Measurements from ENCODE around the gene COL27A1.

The COL27A1 gene

DNA sequence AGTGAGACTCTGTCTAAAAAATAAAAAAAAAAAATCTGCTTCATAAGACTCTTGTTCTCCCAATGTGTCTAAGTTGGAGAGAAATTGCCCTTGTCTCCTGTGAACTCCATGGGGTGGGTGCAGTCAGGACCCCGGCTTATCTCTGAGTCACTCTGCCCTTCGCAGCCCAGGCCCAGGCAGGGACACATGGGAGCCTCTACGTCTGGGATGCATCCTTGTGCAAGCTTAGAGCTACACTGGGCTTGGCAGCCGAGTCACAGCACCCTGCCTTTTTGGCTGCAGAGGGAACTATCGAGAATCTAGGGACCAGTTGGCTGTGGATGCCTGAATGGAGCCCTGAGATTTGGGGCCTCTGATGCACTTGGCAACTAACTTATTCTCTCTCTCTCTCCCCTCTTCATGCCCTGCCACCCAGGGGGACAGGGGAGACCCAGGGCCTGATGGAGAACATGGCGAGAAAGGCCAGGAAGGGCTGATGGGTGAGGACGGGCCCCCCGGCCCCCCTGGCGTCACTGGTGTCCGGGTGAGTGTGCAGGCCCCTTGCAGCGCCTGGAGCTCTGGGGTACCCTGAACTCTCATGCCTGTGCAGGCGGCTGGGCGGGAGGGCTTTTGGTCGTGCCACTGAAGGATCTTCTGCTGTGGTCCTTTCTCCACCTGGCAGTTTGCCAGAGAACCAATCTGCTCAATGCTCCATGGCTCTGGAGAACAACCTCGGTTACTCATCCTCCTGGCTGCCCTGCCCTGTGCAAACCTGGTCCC, 120.1 kb downstream of the COL27A1 start:
- no peak for DNase-seq (ENCODE audit: low read depth, low spot score)
- no peak overlapping the region for H3K4me3 ChIP-seq (ENCODE audit: low read length)

DNA sequence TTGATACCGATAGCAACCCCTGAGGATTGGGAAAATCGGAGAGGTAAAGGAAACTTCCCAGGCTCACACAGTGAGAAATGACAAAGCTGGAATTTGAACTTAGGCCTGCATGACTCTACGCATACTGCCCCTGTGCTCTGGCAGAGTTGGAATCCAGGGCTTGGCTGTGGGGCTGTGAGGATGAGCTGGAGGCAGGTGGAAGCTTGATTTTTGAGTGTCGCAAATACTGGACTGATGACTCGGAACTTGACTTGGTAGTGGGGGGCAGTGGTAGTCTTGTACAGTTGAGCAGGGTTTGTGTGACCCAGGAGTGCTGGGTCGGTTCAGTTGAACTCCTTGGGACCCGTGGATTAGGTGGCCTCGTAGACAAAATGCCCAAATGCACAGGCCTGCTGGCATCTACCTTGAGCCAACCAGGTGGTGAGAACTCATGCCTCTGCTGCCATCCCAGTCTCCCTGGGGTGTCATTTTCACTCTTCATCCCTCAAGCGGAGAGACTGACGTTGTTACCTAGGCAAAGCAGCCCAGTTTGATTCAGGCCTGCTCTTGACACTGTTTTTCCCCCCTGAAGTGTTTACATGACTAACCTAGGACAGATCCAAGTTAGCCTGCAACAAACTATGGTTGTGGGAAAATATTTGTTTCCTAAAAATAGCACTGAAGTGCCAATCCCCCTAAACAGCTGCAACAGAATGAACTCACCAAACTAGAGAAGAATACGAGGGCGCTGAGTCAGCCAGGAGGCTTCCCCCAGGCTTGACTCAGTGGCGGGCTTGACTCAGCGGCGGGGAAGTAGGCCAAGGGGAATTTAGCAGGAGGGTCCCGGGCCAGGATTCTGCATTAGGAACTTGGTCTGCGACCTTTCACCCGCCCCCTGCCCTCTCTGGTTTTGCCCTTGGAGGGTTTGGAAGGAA, 121.8 kb downstream of the COL27A1 start:
- no peak for DNase-seq (ENCODE audit: low read depth, low spot score)
- no peak overlapping the region for H3K4me3 ChIP-seq (ENCODE audit: low read length)

DNA sequence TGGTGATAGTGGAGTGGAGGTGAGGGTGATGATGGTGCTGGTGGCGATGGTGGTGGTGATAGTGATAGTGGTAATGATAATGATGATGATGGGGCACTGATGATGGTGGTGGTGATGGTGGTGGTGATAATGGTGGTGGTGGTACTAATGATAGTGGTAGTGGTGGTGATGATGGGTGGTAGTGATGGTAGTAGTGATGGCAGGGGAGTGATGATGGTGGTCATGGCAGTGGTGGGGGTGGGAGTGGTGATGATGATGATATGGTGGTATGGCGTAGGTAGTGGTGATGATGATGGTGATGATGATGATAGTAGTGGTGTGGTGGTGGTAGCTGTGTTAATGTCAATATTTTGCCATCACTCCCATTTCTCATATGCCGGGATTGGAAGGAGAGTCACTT, 123.0 kb downstream of the COL27A1 start:
- DNase-seq (ENCODE audit: low read depth, low spot score) = no peak
- H3K4me3 ChIP-seq (ENCODE audit: low read length) = no peak overlapping the region

DNA sequence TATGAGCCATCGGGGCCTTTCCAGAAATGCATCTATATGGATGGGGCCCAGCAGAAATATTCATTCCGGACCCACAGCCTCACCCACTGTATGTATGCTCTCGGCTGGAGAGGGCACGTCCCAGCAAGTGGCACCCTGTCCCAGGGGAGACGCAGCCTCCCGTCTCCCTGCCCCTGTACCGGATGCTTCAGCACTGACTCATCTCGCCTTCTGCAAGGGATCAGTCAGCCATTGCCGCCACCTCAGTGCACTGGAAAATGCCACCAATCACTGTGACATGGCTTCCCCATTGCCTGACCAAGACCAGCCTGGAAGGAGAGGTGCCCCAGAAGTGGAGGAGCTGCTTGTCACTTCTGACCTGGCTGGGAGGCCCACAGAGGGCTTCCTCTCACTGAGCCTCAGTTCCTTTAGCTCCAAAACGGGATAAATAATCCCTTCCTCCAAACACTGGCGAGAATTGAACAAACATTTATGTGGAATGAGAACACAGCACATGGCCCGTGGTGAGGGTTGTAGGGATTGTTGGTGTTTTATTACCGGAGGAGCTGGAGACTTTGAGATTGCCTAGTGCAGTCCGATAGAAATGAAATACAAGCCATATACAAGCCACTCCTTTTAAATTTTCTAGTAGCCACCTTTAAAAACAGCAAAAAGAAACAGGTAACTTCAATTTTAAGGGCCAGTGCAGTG, 123.7 kb downstream of the COL27A1 start:
- H3K4me3 ChIP-seq (ENCODE audit: low read length) = no peak overlapping the region
- DNase-seq (ENCODE audit: low read depth, low spot score) = no peak

DNA sequence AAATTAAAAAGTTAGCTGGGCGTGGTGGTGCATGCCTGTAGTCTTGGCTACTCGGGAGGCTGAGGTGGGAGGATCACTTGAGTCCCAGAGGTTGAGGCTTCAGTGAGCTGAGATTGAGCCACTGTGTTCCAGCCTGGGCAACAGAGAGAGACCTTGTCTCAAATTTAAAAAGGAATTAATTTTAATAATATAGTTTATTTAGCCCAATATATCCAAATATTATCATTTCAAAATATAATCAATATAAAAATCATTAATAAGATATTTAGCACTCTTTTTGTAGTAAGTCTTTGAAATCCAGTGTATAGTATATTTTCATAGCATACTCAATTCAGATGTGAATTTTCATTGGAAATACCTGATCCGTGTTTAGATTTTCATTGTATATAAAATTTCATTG, 124.4 kb downstream of the COL27A1 start:
- no peak for DNase-seq (ENCODE audit: low read depth, low spot score)
- H3K4me3 ChIP-seq (ENCODE audit: low read length) = no peak overlapping the region

DNA sequence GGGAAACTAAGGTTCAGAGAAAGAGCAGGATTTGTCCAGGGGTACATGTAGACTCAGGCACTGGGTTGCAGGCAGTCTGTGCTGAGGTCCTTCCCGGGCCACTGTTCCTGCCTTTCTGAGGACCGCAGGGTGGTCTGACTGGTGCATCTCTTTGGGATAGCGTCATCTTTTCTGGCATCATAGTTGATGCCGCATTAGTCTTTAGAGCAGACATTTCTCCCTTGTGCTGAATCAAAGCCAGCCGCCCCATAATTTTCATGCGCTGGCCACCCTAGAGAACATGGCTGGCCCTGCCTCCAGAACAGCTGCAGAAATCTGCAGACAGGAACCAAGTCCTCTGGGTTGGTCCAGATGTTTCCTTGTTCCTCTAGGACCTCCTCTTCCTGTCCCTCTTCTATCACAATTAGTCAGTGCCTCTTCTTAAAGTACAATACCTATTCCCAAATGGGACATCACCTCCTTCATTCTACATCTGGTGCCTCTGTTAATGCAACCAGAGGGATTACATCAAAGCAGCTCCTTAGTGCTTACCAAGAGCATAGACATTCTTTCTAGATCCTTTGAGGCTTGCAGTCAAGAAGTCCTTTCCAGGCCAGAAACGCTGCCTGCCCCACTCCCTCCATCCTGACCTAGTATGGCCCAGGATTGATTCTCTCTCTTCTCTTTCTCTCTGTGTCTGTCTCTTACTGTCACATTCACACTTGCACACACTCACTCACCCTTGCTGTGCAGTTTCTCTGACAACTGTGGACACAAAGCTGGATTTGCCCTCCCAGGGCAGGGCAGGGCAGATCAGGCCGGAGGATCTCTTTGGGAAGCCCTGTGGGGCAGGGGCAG, 125.5 kb downstream of the COL27A1 start:
- H3K4me3 ChIP-seq (ENCODE audit: low read length) = no peak overlapping the region
- DNase-seq (ENCODE audit: low read depth, low spot score) = no peak

DNA sequence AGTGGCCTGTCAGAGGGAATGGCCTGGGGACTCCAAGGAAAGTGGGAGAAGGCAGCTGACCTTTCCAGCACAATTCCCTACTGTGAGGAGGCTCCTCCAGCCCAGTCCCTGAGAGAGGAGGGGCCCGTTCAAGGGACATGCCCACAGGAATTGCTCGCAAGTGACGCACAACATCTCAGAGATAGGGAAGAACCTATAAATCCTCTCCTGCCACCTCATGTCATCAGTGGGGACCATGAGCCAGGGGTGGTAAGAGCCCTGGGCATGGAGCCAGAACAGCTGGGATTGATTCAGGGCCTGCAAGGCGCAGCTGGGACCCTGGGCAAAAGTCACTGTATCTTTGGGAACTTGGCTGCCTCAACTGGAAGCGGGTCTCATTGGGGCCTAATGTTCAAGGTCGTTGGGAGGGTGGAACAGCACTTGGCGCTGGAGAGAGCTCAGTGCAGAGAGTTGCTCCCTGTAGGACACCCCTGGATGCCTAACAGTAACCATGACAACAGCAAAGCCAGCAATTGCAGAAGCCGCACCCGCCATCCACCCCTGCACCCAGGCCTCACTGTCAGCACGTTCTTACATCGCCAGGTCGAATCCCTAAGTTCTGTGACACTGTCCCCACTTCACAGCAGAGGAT, 126.3 kb downstream of the COL27A1 start:
- H3K4me3 ChIP-seq (ENCODE audit: low read length) = no peak overlapping the region
- DNase-seq (ENCODE audit: low read depth, low spot score) = no peak

DNA sequence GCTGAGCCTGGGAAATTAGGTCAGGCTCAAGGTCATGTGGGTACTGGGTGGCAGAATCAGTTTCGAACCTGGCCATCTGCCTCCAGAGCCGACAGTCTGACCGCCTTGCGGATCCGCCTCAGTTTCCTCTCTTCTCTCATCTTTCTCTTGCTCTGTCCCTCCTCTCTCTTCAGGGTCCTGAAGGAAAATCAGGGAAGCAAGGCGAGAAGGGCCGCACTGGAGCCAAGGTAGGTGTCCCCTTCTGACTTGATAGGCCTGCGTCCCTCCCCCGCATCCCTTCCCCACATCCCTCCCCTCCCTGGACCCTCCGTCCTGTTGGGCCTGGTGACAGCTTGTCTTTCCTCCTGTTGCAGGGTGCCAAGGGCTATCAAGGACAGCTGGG, 126.8 kb downstream of the COL27A1 start:
- no peak overlapping the region for H3K4me3 ChIP-seq (ENCODE audit: low read length)
- no peak for DNase-seq (ENCODE audit: low read depth, low spot score)

DNA sequence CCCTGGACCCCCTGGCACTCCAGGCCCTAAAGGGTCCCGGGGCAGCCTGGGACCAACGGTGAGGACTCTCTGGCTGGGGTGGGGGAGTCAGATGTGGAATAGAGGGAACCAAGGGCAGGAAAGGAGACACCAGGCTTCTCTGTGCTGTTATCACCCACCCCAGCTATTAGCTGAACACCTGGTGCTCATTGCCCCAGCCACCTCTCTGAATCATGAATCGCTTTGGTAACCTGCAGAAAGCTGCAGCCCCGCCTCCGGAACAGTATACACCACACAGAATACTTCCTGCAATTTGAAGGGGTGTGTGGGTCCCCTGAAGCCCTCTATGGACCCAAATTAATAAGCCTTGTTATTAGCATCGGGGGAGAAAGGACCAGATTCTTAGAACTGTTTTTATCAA, 127.2 kb downstream of the COL27A1 start:
- no peak overlapping the region for H3K4me3 ChIP-seq (ENCODE audit: low read length)
- DNase-seq (ENCODE audit: low read depth, low spot score) = peak; percentile 43

DNA sequence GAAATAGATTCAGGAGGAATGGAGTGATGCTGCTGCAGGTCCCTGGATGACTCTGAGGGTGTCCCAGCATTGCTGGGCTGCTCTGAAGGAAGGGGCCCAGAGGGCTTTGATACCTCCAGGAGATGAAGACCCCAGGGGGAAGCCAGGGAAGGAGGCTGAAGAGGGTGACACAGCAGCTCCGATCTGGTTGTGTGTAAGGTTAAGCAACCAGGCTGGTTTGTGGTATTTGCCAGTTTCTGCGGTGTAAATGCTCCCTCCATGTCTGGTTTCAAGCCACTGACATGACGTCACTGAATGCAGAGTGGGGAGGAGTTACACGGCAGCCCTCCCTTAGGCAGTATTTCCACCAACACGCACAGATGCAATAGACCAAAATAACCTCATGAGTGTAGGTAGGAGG, 127.6 kb downstream of the COL27A1 start:
- DNase-seq (ENCODE audit: low read depth, low spot score) = peak; percentile 91
- H3K4me3 ChIP-seq (ENCODE audit: low read length) = peak overlapping the region; percentile 16; the same call in 1 of the 2 replicates

DNA sequence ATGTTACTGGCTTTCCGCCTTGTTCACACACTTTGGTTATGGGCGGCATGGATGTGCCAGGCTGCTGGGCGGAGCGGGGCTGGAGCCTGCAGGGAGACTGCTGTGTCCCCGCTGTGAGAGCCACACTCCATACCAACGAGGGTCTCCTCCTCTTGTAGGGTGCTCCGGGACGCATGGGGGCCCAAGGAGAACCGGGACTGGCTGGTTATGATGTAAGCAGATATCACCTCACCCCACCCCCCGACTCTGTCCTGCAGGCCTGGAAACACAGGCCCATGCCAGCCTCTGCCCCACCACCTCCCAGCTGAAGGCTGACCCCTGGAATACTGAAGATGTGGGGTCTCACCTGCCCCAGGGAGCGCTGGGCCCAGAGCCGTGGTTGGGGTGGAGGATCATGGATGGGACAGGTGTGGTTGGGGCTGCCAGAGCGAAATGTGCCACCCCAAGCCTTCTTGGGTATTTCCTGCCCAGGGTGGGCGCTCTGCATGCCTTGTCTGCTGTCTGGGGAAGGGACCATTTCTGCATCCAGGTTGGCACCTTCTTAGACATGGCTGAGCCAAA, 128.3 kb downstream of the COL27A1 start:
- DNase-seq (ENCODE audit: low read depth, low spot score) = no peak
- H3K4me3 ChIP-seq (ENCODE audit: low read length) = no peak overlapping the region

DNA sequence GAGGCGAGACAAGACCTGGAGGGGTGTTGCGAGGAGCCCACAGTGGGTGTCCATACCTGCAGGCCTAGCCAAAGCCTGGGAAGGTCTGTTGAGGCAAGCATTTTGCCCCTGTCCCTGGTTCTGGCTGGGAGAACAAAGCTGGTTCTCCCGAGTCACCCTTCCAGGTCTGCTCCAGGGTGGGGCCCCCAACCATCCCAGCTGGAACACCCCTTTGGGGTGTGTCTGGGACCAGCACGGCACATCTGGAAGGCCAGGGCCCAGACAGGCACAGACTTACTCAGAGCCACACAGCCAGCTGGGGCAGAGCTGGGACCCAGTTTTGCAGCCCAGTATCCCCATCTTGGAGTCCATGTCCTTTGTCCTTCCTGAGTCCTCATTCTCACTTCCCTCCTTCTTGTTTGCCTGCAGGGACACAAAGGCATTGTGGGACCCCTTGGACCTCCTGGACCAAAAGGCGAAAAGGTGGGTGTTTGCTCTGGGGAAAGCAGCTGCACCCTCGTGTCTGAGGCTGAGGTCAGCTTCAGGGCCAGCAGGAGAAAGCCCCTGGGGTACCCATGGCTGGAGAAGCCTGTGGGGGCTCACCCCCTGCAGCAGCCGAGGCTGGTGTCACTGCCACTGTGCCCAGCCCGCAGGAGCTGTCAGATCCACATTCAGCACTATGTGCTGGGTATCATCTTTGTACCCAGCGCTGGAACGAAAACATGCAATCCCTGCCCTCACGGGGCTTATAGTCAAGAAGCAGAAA, 129.2 kb downstream of the COL27A1 start:
- H3K4me3 ChIP-seq (ENCODE audit: low read length) = no peak overlapping the region
- DNase-seq (ENCODE audit: low read depth, low spot score) = no peak

DNA sequence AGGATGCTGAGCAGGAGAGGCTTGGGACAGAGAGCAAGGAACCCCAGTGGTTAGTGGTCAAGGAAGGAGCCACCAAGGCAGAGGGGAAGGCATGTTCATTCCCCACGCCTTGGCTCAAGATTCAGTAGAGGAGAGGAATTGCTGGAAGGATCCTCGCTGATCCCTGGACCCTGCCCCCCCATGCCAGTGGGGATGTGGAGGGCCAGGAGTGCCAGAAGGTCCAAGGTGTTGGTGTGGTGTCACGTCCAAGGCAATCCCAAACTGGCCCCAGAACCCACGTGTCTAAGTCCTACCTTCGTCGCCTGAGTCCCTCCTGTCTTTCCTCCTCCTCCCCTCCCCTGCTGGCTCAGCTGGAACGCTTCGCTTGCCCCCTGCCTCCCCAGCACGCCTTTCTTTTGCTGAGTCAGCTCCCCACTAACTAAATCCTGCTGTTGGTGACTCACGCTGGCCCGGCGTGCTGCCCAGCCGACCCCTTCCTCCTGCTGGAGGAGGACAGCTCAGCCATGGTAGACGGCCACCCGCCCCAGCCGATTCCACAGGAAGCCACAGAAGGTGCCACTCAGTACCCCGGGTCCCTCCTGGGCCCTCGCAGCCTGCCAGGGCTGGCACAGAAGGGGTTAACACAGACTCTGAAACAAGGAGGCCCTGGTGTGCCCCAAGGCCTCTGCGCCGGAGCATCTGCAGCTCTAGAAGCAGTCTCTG, 130.0 kb downstream of the COL27A1 start:
- no peak for DNase-seq (ENCODE audit: low read depth, low spot score)
- no peak overlapping the region for H3K4me3 ChIP-seq (ENCODE audit: low read length)

DNA sequence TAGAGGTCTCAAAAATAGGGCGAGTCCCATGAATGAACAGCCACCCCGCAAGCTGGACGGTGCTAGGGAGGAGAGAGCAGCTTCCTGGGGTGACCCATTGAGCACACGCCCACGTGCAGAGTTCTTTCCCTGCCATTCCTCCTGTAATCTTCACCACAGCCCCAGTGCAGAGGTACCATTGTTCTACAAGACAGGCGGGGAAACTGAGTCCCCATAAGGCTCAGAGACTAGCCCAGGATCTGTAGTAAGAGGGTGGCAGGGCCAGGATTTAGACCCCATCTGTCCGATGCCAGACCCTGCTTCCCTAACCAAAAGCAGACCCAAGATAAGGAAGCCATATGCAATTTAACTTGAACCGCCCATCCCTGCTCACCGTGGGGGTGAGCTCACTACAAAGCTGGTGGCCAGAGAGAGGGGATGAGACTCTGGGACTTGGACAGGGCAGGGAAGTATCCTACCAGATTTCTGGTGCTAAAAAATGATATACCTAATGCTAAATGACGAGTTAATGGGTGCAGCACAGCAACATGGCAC, 130.9 kb downstream of the COL27A1 start:
- H3K4me3 ChIP-seq (ENCODE audit: low read length) = no peak overlapping the region
- no peak for DNase-seq (ENCODE audit: low read depth, low spot score)

DNA sequence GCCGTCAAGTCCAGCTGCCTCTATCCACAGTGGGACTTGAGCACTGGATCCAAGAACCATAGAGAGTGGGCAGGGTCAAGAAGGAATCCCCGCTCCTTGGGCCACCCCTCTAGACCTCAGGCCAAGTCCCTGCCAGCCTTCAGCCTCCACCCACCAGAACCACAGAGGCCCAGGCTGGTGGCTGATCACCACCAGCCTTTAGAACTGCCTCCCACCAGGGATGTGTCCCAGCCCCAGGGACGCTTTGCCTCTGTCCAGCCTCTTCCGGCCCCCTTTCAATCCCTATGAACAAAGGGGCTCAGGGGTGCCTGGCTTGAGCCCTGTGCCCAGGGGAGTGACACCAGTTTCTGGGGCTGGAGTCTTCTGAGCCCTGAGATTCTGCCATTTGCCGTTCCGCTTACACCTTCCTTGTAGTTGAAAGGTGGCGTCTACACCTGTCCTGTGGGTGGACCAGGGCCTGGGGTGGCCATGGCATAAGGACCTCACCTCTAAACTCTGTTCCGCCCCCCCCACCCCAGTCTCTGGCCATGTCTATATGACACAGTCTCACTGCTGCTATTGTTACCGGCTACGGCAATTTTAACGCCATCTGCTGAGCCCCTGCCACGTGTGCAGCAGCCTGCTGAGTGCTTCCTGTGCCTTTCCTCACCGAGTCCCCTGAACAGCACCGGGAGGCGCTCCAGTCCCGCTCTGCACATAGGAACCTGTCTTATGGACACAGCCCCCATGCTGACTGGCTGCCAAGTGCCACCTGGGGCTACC, 131.8 kb downstream of the COL27A1 start:
- DNase-seq (ENCODE audit: low read depth, low spot score) = no peak
- H3K4me3 ChIP-seq (ENCODE audit: low read length) = no peak overlapping the region

DNA sequence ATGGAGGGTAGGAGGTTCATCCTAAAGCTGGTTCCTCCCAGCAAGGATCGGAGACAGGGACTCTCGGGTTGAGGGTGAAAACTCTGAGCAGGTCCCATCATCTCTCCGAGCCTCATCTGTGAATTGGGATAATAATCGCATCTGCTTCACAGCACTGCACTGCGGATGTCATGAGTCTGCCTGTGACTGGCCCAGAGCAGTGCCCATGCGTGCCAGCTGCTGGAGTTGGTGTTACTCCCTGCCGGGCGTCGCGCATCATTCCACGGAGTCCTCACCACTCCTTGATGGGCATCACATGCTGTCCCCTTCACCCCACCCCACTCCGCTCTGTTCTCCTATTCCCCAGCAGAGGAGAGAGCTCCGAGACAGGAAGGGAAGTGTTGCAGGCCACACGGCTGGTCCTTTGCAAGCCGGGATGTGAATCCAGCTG, 132.4 kb downstream of the COL27A1 start:
- DNase-seq (ENCODE audit: low read depth, low spot score) = no peak
- no peak overlapping the region for H3K4me3 ChIP-seq (ENCODE audit: low read length)

All from Jurkat, Clone E6-1 (cell line).